C4-2B (cell line): ENCODE measurements around the gene ZHX3.

ENCODE experiments used
- CTCF ChIP-seq: fragments of 450-650 bp; conservative IDR thresholded peaks from 2 replicates; pipeline ENCODE4 v1.5.1; 2017; ENCODE audit warnings: mild to moderate bottlenecking
- ZFX ChIP-seq: fragments of 450-650 bp; IDR thresholded peaks from 2 replicates; pipeline ENCODE4 v1.6.1; 2017

- no peak for TF ChIP-seq CTCF
- no peak for TF ChIP-seq ZFX
Observed at GRCh38 chr20:41228858-41229257, 88.7 kb downstream of the ZHX3 start.
